ENCODE data around the gene U2SURP. TPM values are rescaled to one million over a fixed set of nuclear protein-coding genes. Genes with fewer than 3 reads are reported as not detected.

U2SURP gene
- total RNA-seq, 1 experiment from 2014 or later, result 275 TPM

DNA sequence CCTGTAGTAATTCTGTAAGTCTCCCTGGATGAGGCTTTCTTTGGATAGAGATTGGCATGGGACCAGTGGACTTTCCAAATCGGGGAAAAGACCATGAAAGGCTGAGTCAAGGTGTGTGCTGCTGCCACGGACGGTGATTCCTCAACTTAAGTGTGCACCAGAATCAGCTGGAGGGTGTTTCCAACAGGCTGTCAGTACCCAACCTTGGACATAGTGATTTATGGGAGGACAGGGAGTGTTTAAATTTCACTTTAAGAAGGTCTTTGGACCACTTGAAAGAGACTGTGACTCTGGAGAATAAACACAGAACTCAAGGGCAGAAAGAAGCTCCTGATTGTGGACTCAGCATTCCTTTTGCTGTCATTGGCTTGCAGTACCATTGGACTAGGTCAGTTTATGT, 97.8 kb downstream of the U2SURP start:
- Mint-ChIP-seq H3K27me3 (ENCODE audit: unreplicated experiment) (peaks cover 54% of the 10 kb centered on the region), H3K36me3 (ENCODE audit: insufficient read depth, unreplicated experiment) (no peaks in the 10 kb centered on the region), H3K4me3 (ENCODE audit: low read depth, unreplicated experiment) (no peak overlapping the region), H3K27ac (ENCODE audit: unreplicated experiment) (no peak overlapping the region), H3K4me1 (ENCODE audit: low read depth, unreplicated experiment) (no peaks in the 10 kb centered on the region), H3K9me3 (ENCODE audit: low read depth, unreplicated experiment) (no peaks in the 10 kb centered on the region)
- TF ChIP-seq, protein P1, sequence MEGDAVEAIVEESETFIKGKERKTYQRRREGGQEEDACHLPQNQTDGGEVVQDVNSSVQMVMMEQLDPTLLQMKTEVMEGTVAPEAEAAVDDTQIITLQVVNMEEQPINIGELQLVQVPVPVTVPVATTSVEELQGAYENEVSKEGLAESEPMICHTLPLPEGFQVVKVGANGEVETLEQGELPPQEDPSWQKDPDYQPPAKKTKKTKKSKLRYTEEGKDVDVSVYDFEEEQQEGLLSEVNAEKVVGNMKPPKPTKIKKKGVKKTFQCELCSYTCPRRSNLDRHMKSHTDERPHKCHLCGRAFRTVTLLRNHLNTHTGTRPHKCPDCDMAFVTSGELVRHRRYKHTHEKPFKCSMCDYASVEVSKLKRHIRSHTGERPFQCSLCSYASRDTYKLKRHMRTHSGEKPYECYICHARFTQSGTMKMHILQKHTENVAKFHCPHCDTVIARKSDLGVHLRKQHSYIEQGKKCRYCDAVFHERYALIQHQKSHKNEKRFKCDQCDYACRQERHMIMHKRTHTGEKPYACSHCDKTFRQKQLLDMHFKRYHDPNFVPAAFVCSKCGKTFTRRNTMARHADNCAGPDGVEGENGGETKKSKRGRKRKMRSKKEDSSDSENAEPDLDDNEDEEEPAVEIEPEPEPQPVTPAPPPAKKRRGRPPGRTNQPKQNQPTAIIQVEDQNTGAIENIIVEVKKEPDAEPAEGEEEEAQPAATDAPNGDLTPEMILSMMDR (IDR thresholded peaks at IDR 0.05; ENCODE audit: unreplicated experiment), result no peak
- no TSS peak for BruUV-seq (replicated peaks)
- DNase-seq, result no peak
- CTCF ChIA-PET, result interaction anchor here (1.0 kb wide), 1 partner anchor 545 kb away, joined by 3 read pairs; no protein-coding TSS in a partner anchor
- intact Hi-C loops (cut with micrococcal nuclease; ENCODE audit: unreplicated experiment), result no loop called here

DNA sequence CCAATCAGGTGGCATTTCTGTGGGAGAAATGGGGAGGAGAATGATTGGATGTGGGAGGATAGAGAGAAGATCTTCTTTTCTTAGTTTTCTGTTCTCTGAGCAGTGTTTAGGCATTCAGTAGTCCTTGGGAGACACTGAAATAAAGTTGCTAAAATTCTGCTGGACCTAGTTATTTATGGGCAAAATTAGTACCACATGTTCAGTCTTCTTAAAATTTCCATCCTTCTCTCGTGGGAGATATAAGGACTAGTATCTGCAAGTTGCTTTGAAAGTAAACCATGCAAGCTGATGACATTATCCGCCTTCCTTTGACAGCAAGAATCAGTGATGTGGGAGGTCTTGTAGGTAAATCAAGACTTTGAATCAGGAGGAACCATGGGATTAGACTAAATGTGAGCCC, 98.3 kb downstream of the U2SURP start:
- Mint-ChIP-seq H3K4me1 (ENCODE audit: low read depth, unreplicated experiment) (no peaks in the 10 kb centered on the region), H3K27me3 (ENCODE audit: unreplicated experiment) (peaks cover 59% of the 10 kb centered on the region), H3K36me3 (ENCODE audit: insufficient read depth, unreplicated experiment) (no peaks in the 10 kb centered on the region), H3K4me3 (ENCODE audit: low read depth, unreplicated experiment) (no peak overlapping the region), H3K9me3 (ENCODE audit: low read depth, unreplicated experiment) (no peaks in the 10 kb centered on the region), H3K27ac (ENCODE audit: unreplicated experiment) (no peak overlapping the region)
- no TSS peak for BruUV-seq (replicated peaks)
- intact Hi-C loops (cut with micrococcal nuclease; ENCODE audit: unreplicated experiment), result no loop called here
- DNase-seq, result no peak
- CTCF ChIA-PET, result no interaction called here
- TF ChIP-seq, protein P1 (IDR thresholded peaks at IDR 0.05; ENCODE audit: unreplicated experiment), result no peak

DNA sequence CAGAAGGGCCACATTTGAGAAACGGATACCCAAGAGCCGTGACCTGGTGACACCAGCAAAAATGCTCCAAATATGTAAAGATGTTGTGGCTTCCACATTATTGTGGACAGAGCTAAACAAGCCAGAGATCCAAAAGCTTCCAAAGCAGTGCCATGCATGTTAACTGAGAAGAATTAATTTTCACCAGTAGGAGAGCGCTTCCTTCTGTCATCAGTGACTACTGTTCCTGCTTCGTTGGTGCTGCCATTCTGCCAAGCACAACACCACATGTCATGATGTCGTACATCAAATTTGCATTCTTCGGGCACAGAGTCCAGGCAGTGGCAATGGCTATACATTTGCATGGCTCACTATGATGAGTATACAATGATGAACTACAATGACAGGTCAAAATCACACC, 99.1 kb downstream of the U2SURP start:
- CTCF ChIA-PET, result no interaction called here
- Mint-ChIP-seq H3K9me3 (ENCODE audit: low read depth, unreplicated experiment) (peaks cover under 1% of the 10 kb centered on the region), H3K36me3 (ENCODE audit: insufficient read depth, unreplicated experiment) (no peaks in the 10 kb centered on the region), H3K4me1 (ENCODE audit: low read depth, unreplicated experiment) (no peaks in the 10 kb centered on the region), H3K27me3 (ENCODE audit: unreplicated experiment) (peaks cover 67% of the 10 kb centered on the region), H3K4me3 (ENCODE audit: low read depth, unreplicated experiment) (no peak overlapping the region), H3K27ac (ENCODE audit: unreplicated experiment) (no peak overlapping the region)
- BruUV-seq (replicated peaks), result no TSS peak
- no peak for DNase-seq
- TF ChIP-seq, protein P1 (IDR thresholded peaks at IDR 0.05; ENCODE audit: unreplicated experiment), result no peak
- intact Hi-C loops (cut with micrococcal nuclease; ENCODE audit: unreplicated experiment), result no loop called here

DNA sequence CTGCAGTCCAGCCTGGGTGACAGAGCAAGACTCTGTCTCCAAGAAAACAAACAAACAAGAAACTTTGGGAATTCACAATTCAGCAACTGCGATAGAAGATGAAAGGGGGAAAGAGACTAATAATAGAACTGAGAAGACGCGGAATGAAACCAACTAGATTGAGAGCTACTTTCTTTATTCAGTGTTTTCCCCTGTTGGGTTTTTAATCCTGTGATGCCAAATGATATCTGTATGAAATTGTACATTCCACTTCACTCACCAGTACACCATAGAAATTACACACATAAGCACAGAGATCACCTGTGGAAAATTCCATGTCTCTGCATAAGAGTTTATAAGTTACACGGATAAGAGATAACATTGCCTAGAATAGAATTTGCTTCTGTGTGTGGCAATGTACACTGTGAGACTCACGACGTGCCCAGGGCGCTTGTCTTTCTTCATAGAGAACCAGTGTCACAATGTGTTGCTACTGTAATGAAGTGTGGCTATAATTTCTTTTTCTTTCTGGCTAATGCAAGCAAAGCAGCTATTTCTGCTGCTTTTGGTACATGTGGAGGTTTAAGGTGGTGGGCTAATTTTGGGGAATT, 100.5 kb downstream of the U2SURP start:
- intact Hi-C loops (cut with micrococcal nuclease; ENCODE audit: unreplicated experiment), result no loop called here
- Mint-ChIP-seq H3K4me3 (ENCODE audit: low read depth, unreplicated experiment) (no peak overlapping the region), H3K27ac (ENCODE audit: unreplicated experiment) (no peak overlapping the region), H3K4me1 (ENCODE audit: low read depth, unreplicated experiment) (no peaks in the 10 kb centered on the region), H3K27me3 (ENCODE audit: unreplicated experiment) (peaks cover 81% of the 10 kb centered on the region), H3K36me3 (ENCODE audit: insufficient read depth, unreplicated experiment) (no peaks in the 10 kb centered on the region), H3K9me3 (ENCODE audit: low read depth, unreplicated experiment) (peaks cover 3% of the 10 kb centered on the region)
- DNase-seq, result no peak
- no TSS peak for BruUV-seq (replicated peaks)
- CTCF ChIA-PET, result interaction anchor here (0.6 kb wide), 1 partner anchor 81 kb away, joined by 4 read pairs; no protein-coding TSS in a partner anchor
- TF ChIP-seq, protein P1 (IDR thresholded peaks at IDR 0.05; ENCODE audit: unreplicated experiment), result no peak

Data from Calu3 (cell line).